NCI-H510A treated with DMSO at 0.1 percent for 48 hours (cell line): ENCODE data around the gene MCC.

ENCODE experiments used
- DNase-seq: peaks from one replicate; lab custom pipeline; 2025; lab: John Stamatoyannopoulos, UW

MCC gene

GRCh38 chr5:113270086-113270485 is 218.2 kb downstream of the MCC start:
- DNase-seq = no peak

- no peak for DNase-seq
Observed at GRCh38 chr5:113269023-113269997, 218.9 kb downstream of the MCC start.

- no peak for DNase-seq
Observed at GRCh38 chr5:113268232-113268631, 220.0 kb downstream of the MCC start.

GRCh38 chr5:113267361-113267900 is 220.8 kb downstream of the MCC start:
- no peak for DNase-seq

GRCh38 chr5:113266913-113267227 is 221.4 kb downstream of the MCC start:
- DNase-seq = no peak

- DNase-seq = no peak
Observed at GRCh38 chr5:113266227-113266912, 221.9 kb downstream of the MCC start.

GRCh38 chr5:113265190-113265589 is 223.1 kb downstream of the MCC start:
- DNase-seq = no peak

- no peak for DNase-seq
Observed at GRCh38 chr5:113264046-113264445, 224.2 kb downstream of the MCC start.

GRCh38 chr5:113263545-113263944 is 224.7 kb downstream of the MCC start:
- DNase-seq = no peak

- DNase-seq = no peak
Observed at GRCh38 chr5:113262674-113263073, 225.6 kb downstream of the MCC start.

- no peak for DNase-seq
Observed at GRCh38 chr5:113259034-113259433, 229.2 kb downstream of the MCC start.

- DNase-seq = no peak
Observed at GRCh38 chr5:113257545-113257944, 230.7 kb downstream of the MCC start.

GRCh38 chr5:113256671-113257452 is 231.4 kb downstream of the MCC start:
- no peak for DNase-seq

GRCh38 chr5:113255579-113256386 is 232.5 kb downstream of the MCC start:
- DNase-seq = no peak

GRCh38 chr5:113255105-113255504 is 233.1 kb downstream of the MCC start:
- no peak for DNase-seq

- no peak for DNase-seq
Observed at GRCh38 chr5:113253037-113253436, 235.2 kb downstream of the MCC start.

GRCh38 chr5:113252066-113252465 is 236.2 kb downstream of the MCC start:
- DNase-seq = no peak

GRCh38 chr5:113250341-113250953 is 237.8 kb downstream of the MCC start:
- no peak for DNase-seq

GRCh38 chr5:113249206-113249605 is 239.0 kb downstream of the MCC start:
- DNase-seq = no peak

GRCh38 chr5:113246361-113246870 is 241.8 kb downstream of the MCC start:
- no peak for DNase-seq
